ENCODE data around the gene ALOXE3. TPM values are rescaled to one million over a fixed set of nuclear protein-coding genes. Genes with fewer than 3 reads are reported as not detected.

The ALOXE3 gene
- total and polyA plus RNA-seq, 7 donors, result 0.17 TPM; not detected in 6

- TF ChIP-seq POLR2A (IDR thresholded peaks at IDR 0.05) (no peak), CTCF (IDR thresholded peaks at IDR 0.05) (no peak), POLR2AphosphoS5 (IDR thresholded peaks at IDR 0.05) (no peak), EP300 (IDR thresholded peaks at IDR 0.05) (no peak)
- Histone ChIP-seq H3K36me3 (no peaks in the 10 kb centered on the region), H3K4me3 (no peak overlapping the region), H3K27me3 (peaks cover 0 to 65% (median 0%) of the 10 kb centered on the region in 3 donors), H3K9me3 (no peaks in the 10 kb centered on the region), H3K4me1 (no peaks in the 10 kb centered on the region), H3K27ac (no peak overlapping the region)
- intact Hi-C loops (cut with DNase I), result no loop called here
- DNase-seq, result no peak
- WGBS, 2 donors, result 73 to 76% methylated on average over 5 of the region's 5 CpGs
Measured at GRCh38 chr17:8087952-8088230, 30.4 kb downstream of the ALOXE3 start.

GRCh38 chr17:8087075-8087951, 31.0 kb downstream of the ALOXE3 start, which contains the start of gene ALOX12B:
ALOX12B (minus strand) TSS chr17:8087716; CDS start chr17:8087442, 274 bp downstream.
- Histone ChIP-seq H3K4me3 (no peak within 1 kb of the TSS), H3K4me1 (no peaks in the 10 kb centered on the region), H3K36me3 (no peaks in the 10 kb centered on the region), H3K27ac (no peak within 1 kb of the TSS), H3K27me3 (peaks cover 0 to 68% (median 0%) of the 10 kb centered on the region in 3 donors), H3K9me3 (no peaks in the 10 kb centered on the region)
- intact Hi-C loops (cut with DNase I), result no loop called here
- DNase-seq, result no peak
- no peak for TF ChIP-seq POLR2A (IDR thresholded peaks at IDR 0.05)
- no peak for TF ChIP-seq EP300 (IDR thresholded peaks at IDR 0.05)
- no peak for TF ChIP-seq CTCF (IDR thresholded peaks at IDR 0.05)
- no peak for TF ChIP-seq POLR2AphosphoS5 (IDR thresholded peaks at IDR 0.05)
- WGBS, 2 donors, result 76 to 81% methylated on average over 20 of the region's 20 CpGs

- no peak overlapping the region for H3K27ac ChIP-seq
- intact Hi-C loops (cut with DNase I), result loop anchor here (5.0 kb wide), 2 partner anchors 33 to 472 kb away; partner anchors contain the start of genes ALOXE3 and FXR2
- H3K27me3 ChIP-seq, result peaks cover 4 to 74% (median 13%) of the 10 kb centered on the region in 3 donors
- H3K4me1 ChIP-seq, result peaks cover 0 to 12% (median 8%) of the 10 kb centered on the region in 4 donors
- no peaks in the 10 kb centered on the region for H3K36me3 ChIP-seq
- no peak overlapping the region for H3K4me3 ChIP-seq
- 86 to 93% methylated on average over 6 of the region's 6 CpGs for WGBS, 2 donors
- no peak for TF ChIP-seq CTCF (IDR thresholded peaks at IDR 0.05)
- no peak for TF ChIP-seq POLR2AphosphoS5 (IDR thresholded peaks at IDR 0.05)
- no peak for TF ChIP-seq EP300 (IDR thresholded peaks at IDR 0.05)
- no peak for TF ChIP-seq POLR2A (IDR thresholded peaks at IDR 0.05)
- DNase-seq, result no peak
- H3K9me3 ChIP-seq, result no peaks in the 10 kb centered on the region
Measured at GRCh38 chr17:8084250-8084649, 34.1 kb downstream of the ALOXE3 start.

GRCh38 chr17:8082292-8082691, 36.0 kb downstream of the ALOXE3 start:
- DNase-seq, result no peak
- intact Hi-C loops (cut with DNase I), result loop anchor here (5.0 kb wide), 2 partner anchors 35 to 470 kb away; partner anchors contain the start of genes ALOXE3 and FXR2
- Histone ChIP-seq H3K27me3 (peaks cover 6 to 84% (median 29%) of the 10 kb centered on the region in 3 donors), H3K27ac (no peak overlapping the region), H3K9me3 (no peaks in the 10 kb centered on the region), H3K4me3 (no peak overlapping the region), H3K36me3 (no peaks in the 10 kb centered on the region), H3K4me1 (peaks cover 0 to 15% (median 11%) of the 10 kb centered on the region in 4 donors)
- TF ChIP-seq POLR2AphosphoS5 (IDR thresholded peaks at IDR 0.05) (no peak), CTCF (IDR thresholded peaks at IDR 0.05) (no peak), EP300 (IDR thresholded peaks at IDR 0.05) (no peak), POLR2A (IDR thresholded peaks at IDR 0.05) (no peak)
- 86 to 92% methylated on average over 10 of the region's 10 CpGs for WGBS, 2 donors

Data from sigmoid colon (tissue), 7 donors.